HG03135 (cell line): Measurements from ENCODE around the gene IRX4.

Source experiments
- ATAC-seq: cut with Tn5 transposase; IDR thresholded peaks from one replicate; pipeline ENCODE4 v1.9.1; 2021; ENCODE audit warnings: mild to moderate bottlenecking, moderate library complexity; ENCODE audit not compliant: unreplicated experiment

Gene IRX4

GRCh38 chr5:1892685-1893445 lies 10.1 kb upstream of the IRX4 start:
- ATAC-seq, result no peak

- no peak for ATAC-seq
These were observed 9.5 kb upstream of the IRX4 start for GRCh38 chr5:1892211-1892610.

- ATAC-seq, result no peak
These were observed 8.7 kb upstream of the IRX4 start for GRCh38 chr5:1891391-1891790.

- no peak for ATAC-seq
These were observed 7.6 kb upstream of the IRX4 start for GRCh38 chr5:1890296-1890695.

GRCh38 chr5:1889321-1890065 lies 6.8 kb upstream of the IRX4 start:
- no peak for ATAC-seq

- no peak for ATAC-seq
These were observed 6.0 kb upstream of the IRX4 start for GRCh38 chr5:1888541-1889251.

GRCh38 chr5:1887588-1888360 lies 5.0 kb upstream of the IRX4 start:
- ATAC-seq, result no peak

GRCh38 chr5:1886846-1887587 lies 4.3 kb upstream of the IRX4 start:
- ATAC-seq, result no peak

GRCh38 chr5:1885868-1886845 lies 3.4 kb upstream of the IRX4 start:
- ATAC-seq, result no peak

GRCh38 chr5:1885404-1885755 lies 2.7 kb upstream of the IRX4 start:
- ATAC-seq, result no peak

- ATAC-seq, result no peak
These were observed 2.1 kb upstream of the IRX4 start for GRCh38 chr5:1884678-1885403.

GRCh38 chr5:1883925-1884677 lies 1.4 kb upstream of the IRX4 start:
- no peak for ATAC-seq

GRCh38 chr5:1883120-1883924 lies 597 bp upstream of the IRX4 start:
- no peak for ATAC-seq

- ATAC-seq, result no peak
These were observed 891 bp downstream of the IRX4 start for GRCh38 chr5:1881731-1882336.

- ATAC-seq, result no peak
These were observed 1.6 kb downstream of the IRX4 start for GRCh38 chr5:1881098-1881572.

- ATAC-seq, result no peak
These were observed 2.2 kb downstream of the IRX4 start for GRCh38 chr5:1880377-1881025.
